Middle frontal gyrus (tissue), 1 donor: ENCODE measurements around the gene PEDS1.
"Not testable (repeated sequence)": the region's sequence is repeated elsewhere in the genome, so short reads cannot be mapped to it uniquely, and the experiment has no call there.

Experiments
- DNase-seq: peaks from one replicate; pipeline ENCODE4 v3.0.0-alpha.2; 2015; ENCODE audit warnings: low spot score; ENCODE audit errors: extremely low spot score

PEDS1 gene

DNA sequence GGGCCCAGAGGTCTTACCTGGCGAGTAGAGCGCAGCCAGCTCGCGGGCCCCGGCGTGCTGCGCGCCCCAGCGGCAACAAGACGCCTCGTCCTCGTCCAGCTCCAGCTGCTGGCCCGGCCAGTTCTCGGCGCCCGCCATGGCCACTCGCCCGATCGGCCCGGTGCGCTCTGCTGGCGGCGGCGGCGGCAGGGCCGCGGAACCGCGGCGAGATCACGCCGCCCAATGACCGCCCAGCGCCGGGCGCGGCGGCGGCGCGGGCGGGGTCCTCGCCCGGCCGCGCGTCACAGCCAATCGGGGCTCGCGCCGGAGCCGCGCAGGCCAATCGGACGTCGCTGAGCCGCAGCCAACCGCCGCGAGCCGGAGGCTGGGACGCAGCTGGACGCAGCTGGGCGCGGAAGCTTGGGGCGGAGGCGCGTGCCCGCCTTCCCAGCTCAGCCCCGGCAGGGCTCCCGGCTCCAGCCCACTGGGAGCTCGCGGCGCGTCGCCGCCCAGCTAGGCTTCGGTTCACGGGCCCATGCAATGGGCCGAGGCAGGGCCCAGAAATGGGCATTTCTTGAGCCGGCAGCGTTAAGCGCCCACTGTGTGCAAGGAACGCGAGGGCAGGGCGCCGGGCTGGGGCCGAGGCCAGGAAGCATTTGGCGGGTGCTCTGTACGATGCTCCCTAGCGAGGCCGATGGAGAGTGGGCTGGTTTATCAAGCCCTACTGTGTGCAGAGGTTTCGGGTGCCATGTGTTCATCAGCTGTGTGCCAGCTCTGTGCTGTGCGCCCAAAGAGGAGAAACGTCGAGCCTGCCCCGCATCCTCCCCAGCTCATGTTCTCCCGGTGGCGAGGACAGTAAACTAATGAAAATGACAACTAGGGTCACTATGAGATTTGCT, at the start of gene PEDS1:
Gene PEDS1 (minus strand): TSS at position 224 of the 878 bp plus-strand sequence. CDS start 86 bp downstream, at position 138.
- DNase-seq, result peak; percentile 88

DNA sequence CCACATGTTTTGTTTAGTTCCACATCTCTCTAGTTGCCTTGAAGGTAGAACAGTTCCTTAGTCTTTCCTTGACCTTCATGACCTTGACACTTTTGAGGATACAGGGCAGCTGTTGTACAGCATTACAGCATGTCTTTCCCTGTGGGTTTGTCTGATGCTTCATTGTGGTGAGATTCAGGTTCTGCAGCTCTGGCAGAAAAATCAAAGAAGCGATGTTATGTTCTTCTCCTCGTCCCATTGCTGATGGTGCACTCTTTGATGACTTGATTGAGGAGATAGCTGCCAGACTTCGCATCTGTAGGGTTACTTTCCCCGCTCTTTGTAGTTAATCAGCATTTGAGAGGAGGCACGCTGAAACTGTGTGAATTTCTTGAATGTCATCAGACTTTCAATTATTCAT, 49.2 kb upstream of the PEDS1 start:
- DNase-seq, result no peak

DNA sequence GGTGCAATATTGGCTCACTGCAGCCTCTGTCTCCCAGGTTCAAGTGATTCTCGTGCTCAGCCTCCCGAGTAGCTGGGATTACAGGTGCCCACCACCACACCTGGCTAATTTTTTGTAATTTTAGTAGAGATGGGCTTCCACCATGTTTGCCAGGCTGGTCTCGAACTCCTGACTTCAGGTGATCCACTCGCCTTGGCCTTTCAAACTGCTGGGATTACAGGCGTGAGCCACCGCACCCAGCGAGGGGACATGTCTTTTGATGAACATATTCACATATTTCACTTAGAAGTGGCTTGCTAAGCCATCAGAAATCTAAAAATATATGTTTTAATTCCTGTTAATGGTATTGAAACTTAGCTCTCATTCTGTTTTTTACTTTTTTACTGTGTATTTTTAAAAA, 48.2 kb upstream of the PEDS1 start:
- DNase-seq, result not testable (repeated sequence)

DNA sequence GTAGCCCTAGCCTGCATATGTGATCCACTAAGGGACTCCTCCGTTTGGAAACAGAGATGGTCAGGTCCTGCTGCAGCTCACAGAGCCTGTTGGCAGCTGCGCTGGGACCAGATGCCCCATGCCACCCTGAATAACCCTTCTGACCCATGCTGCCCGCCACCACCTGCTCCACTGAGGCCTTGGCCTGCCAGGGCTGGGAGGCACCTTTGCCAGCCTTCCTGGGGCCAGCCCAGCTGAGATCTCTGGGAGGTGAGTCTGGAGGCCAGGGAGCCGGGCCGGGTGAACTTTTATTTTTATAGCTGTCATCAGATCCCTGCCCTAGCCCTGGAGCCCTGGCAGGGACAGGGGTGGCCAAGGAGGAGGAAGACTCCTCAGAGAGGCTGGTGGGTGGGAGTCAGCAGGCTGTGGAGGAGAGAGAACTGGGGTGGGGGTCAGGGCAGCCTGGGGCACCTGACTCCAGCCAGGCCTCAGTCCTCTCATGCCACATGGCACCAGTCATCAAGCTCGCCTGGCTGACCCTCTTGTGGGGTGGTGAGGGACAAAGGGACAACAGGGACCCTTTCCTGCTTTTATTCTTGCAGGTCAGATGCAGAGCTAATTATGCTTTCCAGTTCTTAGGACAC, 47.1 kb upstream of the PEDS1 start:
- no peak for DNase-seq

DNA sequence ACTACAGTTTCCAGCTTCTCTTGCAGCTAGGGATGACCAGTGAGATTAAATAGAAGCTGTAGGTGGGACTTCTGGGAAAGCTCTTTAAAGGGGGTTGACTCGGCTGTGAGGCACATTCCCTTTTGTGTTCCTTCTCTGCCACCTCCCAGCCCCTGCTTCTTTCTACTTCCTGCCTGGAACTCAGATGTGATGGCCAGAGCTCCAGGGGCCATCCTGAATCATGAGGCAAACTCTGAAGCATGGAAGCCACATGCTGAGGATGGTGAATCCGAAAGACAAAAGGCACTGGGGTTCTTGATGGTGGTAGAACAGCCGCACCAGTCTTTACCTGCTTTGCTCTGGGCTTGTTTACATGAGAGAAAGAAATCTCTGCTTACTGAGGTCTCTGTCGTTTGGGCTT, 46.2 kb upstream of the PEDS1 start:
- DNase-seq, result no peak

DNA sequence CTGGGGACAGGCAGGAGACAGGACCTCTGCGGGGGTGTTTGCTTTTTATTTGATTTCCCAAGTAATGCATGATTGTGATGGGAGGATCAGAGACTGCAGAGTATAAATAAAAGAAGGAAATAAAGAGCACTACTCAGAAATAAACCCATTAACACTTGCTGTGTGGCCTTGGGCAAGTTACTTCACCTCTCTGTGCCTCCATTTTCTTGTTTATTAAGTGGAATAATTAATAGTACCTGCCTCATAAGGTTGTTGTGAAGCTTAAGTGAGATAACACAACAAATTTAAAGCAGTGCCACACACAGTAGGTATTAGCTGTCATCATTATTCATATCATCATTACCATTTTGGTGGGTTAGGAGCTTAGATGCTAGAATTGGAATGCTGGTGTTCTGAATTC, 45.2 kb upstream of the PEDS1 start:
- no peak for DNase-seq

DNA sequence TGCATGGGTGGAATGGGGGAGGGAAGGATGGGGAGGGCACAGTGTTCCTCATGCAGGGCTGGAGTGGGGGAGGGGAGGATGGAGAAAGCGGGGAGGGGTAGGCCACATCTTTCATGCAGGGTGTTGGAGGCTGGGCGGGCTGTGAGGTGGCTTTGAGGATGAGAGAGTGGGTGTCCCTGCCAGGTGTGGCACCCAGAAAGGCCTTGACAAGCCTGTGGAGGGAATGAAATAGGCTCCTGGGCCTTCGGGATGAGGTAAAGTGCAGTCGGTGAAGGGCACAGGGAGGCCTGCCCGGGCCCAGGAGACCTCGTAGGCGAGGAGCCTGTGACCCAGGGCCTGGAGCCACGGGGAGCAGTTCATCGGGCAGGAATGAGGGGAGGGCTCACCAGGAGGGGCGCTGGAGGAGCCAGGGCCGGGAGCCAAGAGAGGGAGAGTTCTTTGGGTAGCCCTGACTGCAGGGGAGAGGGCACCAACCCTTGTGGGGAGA, 44.7 kb upstream of the PEDS1 start:
- no peak for DNase-seq

DNA sequence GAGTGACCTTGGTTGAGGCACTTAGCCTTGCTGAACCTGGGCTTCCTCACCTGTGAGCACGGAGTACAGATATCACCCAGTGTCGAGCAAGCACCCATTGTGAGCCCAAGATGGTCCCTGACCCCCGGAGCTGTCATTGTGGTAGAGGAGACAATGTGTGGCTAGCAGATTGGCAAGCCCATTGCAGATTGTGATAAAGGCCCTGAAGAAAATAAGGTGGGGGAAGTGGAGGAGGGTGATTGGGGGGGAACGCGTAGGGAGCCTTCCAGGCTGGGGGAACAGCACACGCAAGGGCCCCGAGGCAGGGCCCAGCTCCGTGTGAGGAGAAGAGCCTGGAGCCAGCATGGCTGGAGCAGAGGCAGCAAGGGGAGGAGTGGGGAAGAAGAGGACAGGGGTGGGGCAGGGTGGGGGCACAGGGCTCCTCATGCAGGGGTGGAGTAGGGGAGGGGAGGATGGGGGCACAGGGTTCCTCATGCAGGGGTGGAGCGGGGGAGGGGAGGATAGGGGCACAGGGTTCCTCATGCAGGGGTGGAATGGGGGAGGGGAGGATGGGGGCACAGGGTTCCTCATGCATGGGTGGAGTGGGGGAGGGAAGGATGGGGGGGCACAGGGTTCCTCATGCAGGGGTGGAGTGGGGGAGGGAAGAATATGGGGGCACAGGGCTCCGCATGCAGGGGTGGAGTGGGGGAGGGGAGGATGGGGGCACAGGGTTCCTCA, 44.1 kb upstream of the PEDS1 start:
- no peak for DNase-seq

DNA sequence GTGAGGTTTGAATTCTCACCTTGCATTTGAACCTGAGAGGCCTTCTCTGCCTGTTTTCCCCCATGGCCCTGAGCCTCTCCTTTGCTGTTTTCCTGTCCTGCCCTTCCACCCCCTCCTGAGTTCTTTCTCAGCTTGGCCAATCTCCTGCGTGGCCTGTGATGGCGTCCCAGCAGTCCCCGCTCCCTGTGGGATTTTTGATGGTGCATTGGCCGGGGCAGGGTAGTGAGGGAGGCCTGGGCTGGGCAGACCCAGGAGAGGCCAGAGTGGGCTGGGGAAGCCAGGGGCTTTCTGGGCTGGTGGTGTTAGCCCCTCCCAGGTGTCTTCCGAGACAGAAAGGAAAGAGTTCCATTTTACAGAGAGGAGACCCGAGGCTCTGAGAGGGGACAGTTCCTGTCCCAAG, 43.4 kb upstream of the PEDS1 start:
- DNase-seq, result no peak

DNA sequence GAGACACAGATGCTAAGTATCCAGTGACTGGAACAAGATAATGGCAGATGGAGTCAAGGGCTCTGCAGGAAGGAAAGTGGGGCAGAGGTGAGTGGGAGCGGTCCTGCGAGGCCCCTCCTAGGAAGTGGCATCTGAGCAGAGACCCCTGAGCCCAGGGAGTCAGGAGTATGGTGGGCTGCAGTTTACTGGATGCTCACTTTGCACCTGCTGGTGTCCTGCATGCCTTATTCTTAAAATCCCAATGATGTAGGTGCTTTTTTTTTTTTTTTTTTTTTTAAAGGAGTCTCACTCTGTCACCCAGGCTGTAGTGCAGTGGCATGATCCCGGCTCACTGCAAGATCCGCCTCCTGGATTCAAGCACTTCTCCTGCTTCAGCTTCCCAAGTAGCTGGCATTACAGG, 42.7 kb upstream of the PEDS1 start:
- no peak for DNase-seq

DNA sequence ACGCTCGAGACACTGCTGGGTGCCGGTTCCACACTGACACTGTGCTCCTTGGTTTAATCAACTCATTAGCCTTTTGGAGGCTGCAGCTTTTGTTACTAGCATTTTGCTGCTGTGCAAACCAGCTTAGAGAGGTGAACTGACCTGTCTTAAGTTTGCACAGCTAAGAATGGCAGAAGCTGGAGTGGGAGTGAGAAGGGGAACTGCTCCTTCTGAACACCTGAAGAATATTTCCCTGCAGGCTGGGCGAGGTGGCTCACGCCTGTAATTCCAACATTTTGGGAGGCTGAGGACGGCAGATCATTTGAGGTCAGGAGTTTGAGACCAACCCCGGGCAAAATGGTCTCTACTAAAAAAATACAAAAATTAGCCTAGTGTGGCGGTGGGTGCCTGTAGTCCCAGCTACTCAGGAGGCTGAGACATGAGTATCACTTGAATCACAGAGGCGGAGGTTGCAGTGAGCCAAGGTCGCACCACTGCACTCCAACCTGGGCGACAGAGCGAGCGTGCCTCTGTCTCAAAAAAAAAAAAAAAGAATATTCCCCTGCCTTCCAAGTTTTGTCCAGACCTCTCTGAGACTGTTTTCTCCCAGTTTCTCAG, 42.1 kb upstream of the PEDS1 start:
- DNase-seq, result no peak

DNA sequence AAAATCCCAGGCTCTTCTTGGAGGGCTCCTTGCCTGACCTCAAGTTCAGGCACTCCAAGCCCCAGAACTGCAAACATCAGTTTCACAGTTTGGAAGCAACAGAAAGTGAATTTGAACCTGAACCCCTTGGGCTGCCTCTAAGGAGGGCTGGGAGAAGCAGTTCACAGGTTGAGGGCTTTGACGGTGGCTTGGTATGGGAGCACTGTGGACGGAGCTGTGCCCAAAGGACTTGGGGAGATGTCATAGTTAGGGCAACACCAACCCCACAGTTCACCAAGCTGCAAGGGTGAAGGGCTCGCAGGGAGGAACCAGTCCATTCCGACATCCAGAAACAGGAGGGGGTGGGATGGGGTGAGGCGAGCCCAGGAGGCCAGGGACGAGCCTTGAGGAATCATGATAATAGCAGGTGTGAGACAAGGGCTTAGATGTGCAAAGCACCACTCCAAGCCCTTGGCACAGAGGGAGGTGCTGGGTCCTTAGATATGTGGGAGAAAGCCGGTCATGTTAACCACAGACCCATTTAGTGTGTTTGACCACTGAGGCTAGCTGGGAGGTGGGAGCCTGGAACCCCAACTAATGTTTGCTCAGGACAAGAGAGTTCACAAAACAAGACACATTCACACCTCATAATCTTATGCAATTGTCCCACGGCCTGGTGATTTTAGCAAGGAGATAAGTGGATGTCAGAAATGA, 41.5 kb upstream of the PEDS1 start:
- no peak for DNase-seq

DNA sequence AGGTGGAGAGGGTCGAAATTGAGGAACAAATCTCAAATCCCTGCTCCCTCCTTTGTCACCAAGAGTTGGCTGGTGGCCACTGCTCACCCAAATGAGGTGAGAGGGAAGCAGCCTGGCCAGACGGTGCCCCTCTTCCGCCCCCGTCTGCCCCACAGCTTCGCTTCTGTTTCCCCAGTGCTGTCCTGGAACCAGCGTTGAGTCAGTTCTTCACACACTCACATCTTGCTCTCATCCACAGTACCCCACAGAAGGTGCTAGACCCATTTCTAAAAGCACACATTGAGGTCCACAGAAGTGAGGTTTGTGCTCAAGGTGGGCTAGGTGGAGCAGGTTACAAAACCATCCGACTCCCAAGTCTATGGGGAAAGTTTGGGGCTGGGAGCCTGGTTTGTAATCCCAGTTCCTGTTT, 40.9 kb upstream of the PEDS1 start:
- DNase-seq, result no peak

DNA sequence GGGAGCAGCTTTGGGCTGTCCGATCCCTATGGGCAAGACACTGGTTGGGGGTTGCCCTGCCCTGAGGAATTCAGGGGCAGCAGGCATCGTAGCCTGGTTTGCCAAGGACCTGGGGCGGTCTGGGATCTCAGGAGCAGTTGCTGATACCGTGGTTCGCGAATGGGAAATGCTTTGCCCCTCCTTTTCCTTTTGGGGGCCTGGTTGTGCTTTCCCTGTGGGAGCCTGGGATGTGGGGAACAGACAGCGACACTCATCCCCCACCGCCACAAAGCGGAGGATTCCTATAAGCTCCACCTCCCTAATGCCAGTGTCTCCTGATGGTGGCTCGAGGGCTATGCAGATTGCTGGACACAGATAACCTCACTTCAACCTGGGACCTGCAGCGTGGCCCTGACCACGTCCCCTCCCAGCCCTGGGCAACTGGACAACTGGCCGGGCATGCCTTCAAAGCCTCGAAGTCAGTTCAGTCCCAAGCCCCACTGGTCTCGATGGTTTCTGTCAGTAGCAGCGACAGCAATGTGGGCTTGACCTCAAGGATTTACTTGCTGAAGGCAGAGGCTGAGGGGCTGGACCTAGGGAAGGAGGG, 40.4 kb upstream of the PEDS1 start:
- DNase-seq, result no peak

DNA sequence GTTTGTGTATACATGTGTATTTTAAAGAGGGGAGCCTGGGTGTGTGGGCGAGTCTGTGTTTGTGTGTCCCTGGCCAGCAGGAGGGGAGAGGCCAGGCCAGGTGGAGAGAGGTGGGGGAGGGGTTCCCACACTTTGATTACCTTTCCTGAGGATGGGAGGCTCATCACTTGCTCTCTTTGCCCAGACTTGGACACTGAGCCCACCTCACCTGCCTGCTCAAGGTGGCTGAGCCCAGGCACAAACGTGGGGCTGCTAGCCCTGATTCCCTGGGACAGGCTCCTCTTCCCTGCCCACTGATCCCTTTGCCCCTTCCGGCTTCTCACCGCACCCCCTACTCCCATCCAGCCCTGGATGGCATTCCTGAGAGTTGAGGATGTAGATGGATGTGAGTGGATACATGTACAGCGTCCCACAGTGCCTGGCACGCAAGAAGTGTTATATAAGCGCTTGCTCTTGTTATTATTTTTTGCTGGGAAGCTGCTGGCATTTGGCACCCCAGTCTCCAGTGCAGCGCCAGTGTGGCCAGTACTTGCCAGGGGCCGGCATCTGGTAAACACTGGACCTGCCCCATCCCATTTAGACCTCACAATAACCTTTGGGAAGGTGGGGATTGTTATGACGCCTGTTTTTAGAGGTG, 39.8 kb upstream of the PEDS1 start:
- no peak for DNase-seq

DNA sequence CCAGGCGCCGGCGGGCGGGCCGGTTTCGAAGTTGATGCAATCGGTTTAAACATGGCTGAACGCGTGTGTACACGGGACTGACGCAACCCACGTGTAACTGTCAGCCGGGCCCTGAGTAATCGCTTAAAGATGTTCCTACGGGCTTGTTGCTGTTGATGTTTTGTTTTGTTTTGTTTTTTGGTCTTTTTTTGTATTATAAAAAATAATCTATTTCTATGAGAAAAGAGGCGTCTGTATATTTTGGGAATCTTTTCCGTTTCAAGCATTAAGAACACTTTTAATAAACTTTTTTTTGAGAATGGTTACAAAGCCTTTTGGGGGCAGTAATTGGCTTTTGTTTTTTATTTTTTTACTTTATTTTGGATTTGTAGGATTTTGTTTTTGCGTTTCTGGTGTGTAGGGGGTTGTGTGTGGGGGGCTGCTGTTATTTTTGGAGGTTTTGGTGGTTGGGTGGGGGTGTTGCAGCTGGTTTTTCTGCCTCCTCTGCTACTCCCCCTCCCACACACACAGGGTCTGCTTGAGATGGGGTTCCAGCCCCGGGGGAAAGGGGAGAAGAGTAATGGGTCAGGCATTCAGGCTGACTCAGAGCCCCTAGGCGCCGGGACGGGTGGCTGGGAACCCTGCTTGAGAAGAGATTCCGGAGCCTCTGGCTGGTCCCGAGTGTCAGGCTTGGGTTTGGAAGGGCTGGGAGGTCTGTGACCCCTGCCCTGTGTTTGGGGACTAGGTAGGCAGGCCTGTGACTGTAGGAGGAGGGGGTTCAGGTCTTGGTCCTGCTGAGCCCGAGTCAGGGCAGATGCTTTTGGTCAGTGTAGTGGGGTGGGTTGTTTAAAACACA, 39.1 kb upstream of the PEDS1 start:
- no peak for DNase-seq

DNA sequence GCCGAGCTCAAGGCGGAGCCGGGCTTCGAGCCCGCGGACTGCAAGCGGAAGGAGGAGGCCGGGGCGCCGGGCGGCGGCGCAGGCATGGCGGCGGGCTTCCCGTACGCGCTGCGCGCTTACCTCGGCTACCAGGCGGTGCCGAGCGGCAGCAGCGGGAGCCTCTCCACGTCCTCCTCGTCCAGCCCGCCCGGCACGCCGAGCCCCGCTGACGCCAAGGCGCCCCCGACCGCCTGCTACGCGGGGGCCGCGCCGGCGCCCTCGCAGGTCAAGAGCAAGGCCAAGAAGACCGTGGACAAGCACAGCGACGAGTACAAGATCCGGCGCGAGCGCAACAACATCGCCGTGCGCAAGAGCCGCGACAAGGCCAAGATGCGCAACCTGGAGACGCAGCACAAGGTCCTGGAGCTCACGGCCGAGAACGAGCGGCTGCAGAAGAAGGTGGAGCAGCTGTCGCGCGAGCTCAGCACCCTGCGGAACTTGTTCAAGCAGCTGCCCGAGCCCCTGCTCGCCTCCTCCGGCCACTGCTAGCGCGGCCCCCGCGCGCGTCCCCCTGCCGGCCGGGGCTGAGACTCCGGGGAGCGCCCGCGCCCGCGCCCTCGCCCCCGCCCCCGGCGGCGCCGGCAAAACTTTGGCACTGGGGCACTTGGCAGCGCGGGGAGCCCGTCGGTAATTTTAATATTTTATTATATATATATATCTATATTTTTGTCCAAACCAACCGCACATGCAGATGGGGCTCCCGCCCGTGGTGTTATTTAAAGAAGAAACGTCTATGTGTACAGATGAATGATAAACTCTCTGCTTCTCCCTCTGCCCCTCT, 38.2 kb upstream of the PEDS1 start:
- no peak for DNase-seq

DNA sequence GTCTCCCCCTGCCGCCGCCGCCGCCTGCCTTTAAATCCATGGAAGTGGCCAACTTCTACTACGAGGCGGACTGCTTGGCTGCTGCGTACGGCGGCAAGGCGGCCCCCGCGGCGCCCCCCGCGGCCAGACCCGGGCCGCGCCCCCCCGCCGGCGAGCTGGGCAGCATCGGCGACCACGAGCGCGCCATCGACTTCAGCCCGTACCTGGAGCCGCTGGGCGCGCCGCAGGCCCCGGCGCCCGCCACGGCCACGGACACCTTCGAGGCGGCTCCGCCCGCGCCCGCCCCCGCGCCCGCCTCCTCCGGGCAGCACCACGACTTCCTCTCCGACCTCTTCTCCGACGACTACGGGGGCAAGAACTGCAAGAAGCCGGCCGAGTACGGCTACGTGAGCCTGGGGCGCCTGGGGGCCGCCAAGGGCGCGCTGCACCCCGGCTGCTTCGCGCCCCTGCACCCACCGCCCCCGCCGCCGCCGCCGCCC, 37.6 kb upstream of the PEDS1 start:
- DNase-seq, result no peak
